H1 (cell line): Measurements from ENCODE around the gene ZNF292. TPM values are rescaled to one million over a fixed set of nuclear protein-coding genes. Genes with fewer than 3 reads are reported as not detected.

Experiments
- CTCF ChIA-PET: fragments of 300-600 bp; sonication (Branson Sonifier 250); formaldehyde crosslinking; loops from one replicate; lab custom pipeline; 2021; ENCODE audit not compliant: partially characterized antibody; lab: Charles Lee
- POLR2A ChIA-PET: fragments of 300-600 bp; sonication (Branson Sonifier 250); formaldehyde crosslinking; loops from one replicate; lab custom pipeline; 2021; ENCODE audit warnings: inconsistent platforms; ENCODE audit not compliant: partially characterized antibody; lab: Charles Lee
- DNase-seq, 2 experiments: peaks; one replicate each; pipeline versions ENCODE4 v3.0.0 to v3.0.0-alpha.2; 2010 to 2022; ENCODE audit warnings: low spot score in 2 of 2, low read depth in 1 of 2, mixed read lengths in 1 of 2
- FAIRE-seq: peaks from 2 replicates; lab custom pipeline; 2011; peaks lifted over from hg19 to GRCh38; lab: Jason Lieb, UNC
- H2AFZ ChIP-seq: 2 replicates; pipeline ENCODE4 v1.8.1; 2012; ENCODE audit warnings: low read length, inconsistent platforms
- H2AK5ac ChIP-seq: 2 replicates; pipeline ENCODE4 v1.6.1; 2013; ENCODE audit warnings: low read depth, low read length
- H2BK120ac ChIP-seq: replicated peaks from 2 replicates; pipeline ENCODE3; 2013; ENCODE audit warnings: low read depth, low read length, inconsistent platforms
- H2BK12ac ChIP-seq: 2 replicates; pipeline ENCODE4 v1.6.1; 2013; ENCODE audit warnings: low read depth, low read length
- H2BK15ac ChIP-seq: 2 replicates; pipeline ENCODE4 v1.6.1; 2013; ENCODE audit warnings: low read length
- H2BK20ac ChIP-seq: 2 replicates; pipeline ENCODE4 v1.6.1; 2013; ENCODE audit warnings: low read length
- H2BK5ac ChIP-seq: 2 replicates; pipeline ENCODE4 v1.6.1; 2013; ENCODE audit warnings: low read depth, low read length
- H3K14ac ChIP-seq: 2 replicates; pipeline ENCODE4 v1.6.1; 2013; ENCODE audit warnings: inconsistent platforms; ENCODE audit not compliant: insufficient read length
- H3K18ac ChIP-seq: 2 replicates; pipeline ENCODE4 v1.6.1; 2013; ENCODE audit warnings: low read length; ENCODE audit errors: extremely low read depth
- H3K23ac ChIP-seq: 2 replicates; pipeline ENCODE4 v1.6.1; 2013; ENCODE audit warnings: inconsistent platforms; ENCODE audit not compliant: insufficient read length
- H3K23me2 ChIP-seq: 2 replicates; pipeline ENCODE4 v1.6.1; 2013; ENCODE audit warnings: low read depth, low read length
- H3K27ac ChIP-seq: 2 replicates; pipeline ENCODE4 v1.6.1; 2011; ENCODE audit warnings: low read depth, low read length, inconsistent platforms
- H3K27me3 ChIP-seq, 4 experiments: replicated peaks in 1 of 4; 1 replicate in 1 of 4; 2 replicates in 3 of 4; pipeline versions ENCODE4 v1.6.1 to v1.8.1; 2011 to 2013; ENCODE audit warnings: low read length in 3 of 4, mild to moderate bottlenecking in 3 of 4, inconsistent platforms in 2 of 4, mixed read lengths in 2 of 4, moderate library complexity in 1 of 4; ENCODE audit not compliant: control insufficient read depth in 3 of 4, insufficient read depth in 3 of 4; ENCODE audit errors: extremely low read depth in 1 of 4
- H3K36me3 ChIP-seq, 4 experiments: 2 replicates each; pipeline versions ENCODE4 v1.6.1 to v1.8.1; 2011 to 2013; ENCODE audit warnings: mild to moderate bottlenecking in 4 of 4, low read length in 3 of 4, moderate library complexity in 2 of 4, control low read depth in 1 of 4, inconsistent platforms in 1 of 4; ENCODE audit not compliant: insufficient read depth in 4 of 4, control insufficient read depth in 2 of 4
- H3K4ac ChIP-seq: replicated peaks from 2 replicates; pipeline ENCODE3; 2013; ENCODE audit warnings: low read length, low read depth, mixed read lengths, inconsistent platforms; ENCODE audit not compliant: insufficient read length
- H3K4me1 ChIP-seq, 4 experiments: replicated peaks in 1 of 4; 1 replicate in 1 of 4; 2 replicates in 3 of 4; pipeline versions ENCODE4 v1.6.1 to v1.8.1; 2011 to 2013; ENCODE audit warnings: low read length in 3 of 4, inconsistent platforms in 2 of 4, mixed read lengths in 1 of 4; ENCODE audit not compliant: insufficient read depth in 4 of 4, control insufficient read depth in 3 of 4
- H3K4me2 ChIP-seq, 2 experiments: 2 replicates each; pipeline versions ENCODE4 v1.6.1 to v1.8.1; 2011 to 2013; ENCODE audit warnings: low read depth in 2 of 2, low read length in 2 of 2, control low read depth in 1 of 2, inconsistent platforms in 1 of 2, mild to moderate bottlenecking in 1 of 2; ENCODE audit not compliant: insufficient read depth in 1 of 2
- H3K4me3 ChIP-seq, 4 experiments: fragments of 200-600, 300-600 bp in 1 of 4; sonication (generic), shearing (Covaris generic), sonication (Bioruptor Twin) in 1 of 4; 2 replicates each; pipeline versions ENCODE4 v1.5.1 to v1.8.1; 2011 to 2016; ENCODE audit warnings: low read length in 4 of 4, low read depth in 3 of 4, control low read depth in 2 of 4, inconsistent platforms in 2 of 4, mild to moderate bottlenecking in 2 of 4, mixed read lengths in 1 of 4, moderate library complexity in 1 of 4; ENCODE audit not compliant: insufficient read depth in 2 of 4; ENCODE audit errors: extremely low read depth in 1 of 4
- H3K56ac ChIP-seq: replicated peaks from 2 replicates; pipeline ENCODE3; 2013; ENCODE audit warnings: low read depth, mild to moderate bottlenecking, mixed read lengths, low read length, inconsistent platforms; ENCODE audit not compliant: insufficient read length
- H3K79me1 ChIP-seq: 2 replicates; pipeline ENCODE4 v1.6.1; 2013; ENCODE audit warnings: low read depth, low read length, control low read depth
- H3K79me2 ChIP-seq, 2 experiments: 2 replicates each; pipeline versions ENCODE4 v1.6.1 to v1.8.1; 2012 to 2013; ENCODE audit warnings: low read length in 2 of 2, mild to moderate bottlenecking in 2 of 2, inconsistent platforms in 1 of 2; ENCODE audit not compliant: insufficient read depth in 2 of 2, control insufficient read depth in 1 of 2
- H3K9ac ChIP-seq, 4 experiments: replicated peaks in 1 of 4; 1 replicate in 1 of 4; 2 replicates in 3 of 4; pipeline versions ENCODE4 v1.6.1 to v1.8.1; 2011 to 2013; ENCODE audit warnings: low read depth in 3 of 4, low read length in 3 of 4, control low read depth in 2 of 4, mild to moderate bottlenecking in 2 of 4, moderate library complexity in 2 of 4, inconsistent platforms in 1 of 4; ENCODE audit errors: extremely low read depth in 1 of 4
- H3K9me3 ChIP-seq, 2 experiments: 2 replicates each; pipeline versions ENCODE4 v1.6.1 to v1.8.1; 2012 to 2013; ENCODE audit warnings: mild to moderate bottlenecking in 2 of 2, moderate library complexity in 2 of 2, control low read depth in 1 of 2, inconsistent platforms in 1 of 2, low read depth in 1 of 2, low read length in 1 of 2, mixed read lengths in 1 of 2; ENCODE audit not compliant: insufficient read depth in 2 of 2
- H4K20me1 ChIP-seq, 2 experiments: replicated peaks in 1 of 2; 2 replicates each; pipeline versions ENCODE3 to v1.8.1; 2011 to 2013; ENCODE audit warnings: inconsistent platforms in 2 of 2, low read length in 2 of 2, mild to moderate bottlenecking in 1 of 2; ENCODE audit not compliant: insufficient read depth in 2 of 2, control insufficient read depth in 1 of 2
- H4K5ac ChIP-seq: 2 replicates; pipeline ENCODE4 v1.6.1; 2013; ENCODE audit warnings: low read length, low read depth, mixed read lengths, inconsistent platforms; ENCODE audit not compliant: insufficient read length
- H4K8ac ChIP-seq: 2 replicates; pipeline ENCODE4 v1.8.0; 2013; ENCODE audit warnings: mild to moderate bottlenecking, moderate library complexity, low read length, inconsistent platforms; ENCODE audit not compliant: insufficient read depth; ENCODE audit errors: extremely low read depth
- H4K91ac ChIP-seq: replicated peaks from 2 replicates; pipeline ENCODE3; 2013; ENCODE audit warnings: low read length, mixed read lengths, inconsistent platforms; ENCODE audit not compliant: insufficient read length
- BCL11A ChIP-seq, 2 experiments: IDR thresholded peaks; one replicate each; pipeline ENCODE4 v1.6.1; 2011; ENCODE audit warnings: low read depth in 2 of 2, low read length in 2 of 2, mild to moderate bottlenecking in 2 of 2
- KDM5A ChIP-seq: fragments of 200-600 bp; IDR thresholded peaks from 2 replicates; pipeline ENCODE4 v1.7.1; 2012; ENCODE audit warnings: mild to moderate bottlenecking, low read length, inconsistent platforms, mixed read lengths
- SRF ChIP-seq: IDR thresholded peaks from 2 replicates; pipeline ENCODE4 v1.6.1; 2011; ENCODE audit warnings: mild to moderate bottlenecking, low read depth, low read length, moderate library complexity
- WGBS, 2 experiments: shearing (Covaris generic) in 1 of 2; methylation state at CpG; one replicate each; pipeline versions ENCODE4 v1.1.6 to v1.1.7; 2013 to 2015; ENCODE audit warnings: low lambda C conversion rate in 2 of 2, mixed read lengths in 2 of 2, inconsistent platforms in 1 of 2, low coverage in 1 of 2, missing lambda C conversion rate in 1 of 2; ENCODE audit not compliant: insufficient replicate concordance in 2 of 2, insufficient coverage in 1 of 2, insufficient read length in 1 of 2; ENCODE audit errors: extremely low coverage in 1 of 2, missing lambda C conversion rate in 1 of 2; 5-methylcytosine and 5-hydroxymethylcytosine counted together
- polyA plus RNA-seq, 7 experiments: library from polyadenylated mRNA; depleted of rRNA in 3 of 7; stranded (reverse) in 5 of 7; unstranded in 2 of 7; fragments of >200 nt in 5 of 7; fragments of 200-250 nt in 2 of 7; gene quantifications; 1 replicate in 5 of 7; 2 replicates in 1 of 7; 4 replicates in 1 of 7; pipeline versions ENCODE4 v1.2.1 to v1.2.3, GENCODE V29; 2011 to 2013; ENCODE audit warnings: missing spikeins in 2 of 7, mixed read lengths in 2 of 7
- total RNA-seq: library from RNA; stranded (reverse); fragmentation: NEBNext Ultra II Directional; extraction: Animal tissue kit (Norgen Biotek cat#: 25700); gene quantifications from 2 replicates; pipeline ENCODE4 v1.2.1, GENCODE V29; 2021
- TF ChIP-seq, protein P1 (sequence below): IDR thresholded peaks from 2 replicates; pipeline ENCODE4 v1.6.1; 2011; ENCODE audit warnings: low read length, improper control_type of control experiment

The ZNF292 gene
- total and polyA plus RNA-seq, 2 of the 8 experiments (the other 6 are each of a cell fraction or from before 2014, with no cell fraction given), result 6.8 to 44.2 TPM

- no peak overlapping the region for H4K91ac ChIP-seq
- H3K36me3 ChIP-seq, result peaks cover 14 to 73% (median 49%) of the 10 kb centered on the region in 4 experiments
- 88% methylated on average over 7 of the region's 7 CpGs; no CpG with 5 or more reads in 1 of the 2 experiments for WGBS, 2 experiments
Measured at GRCh38 chr6:87257975-87258374, 102.6 kb downstream of the ZNF292 start.

More at GRCh38 chr6:87257975-87258374, 102.6 kb downstream of the ZNF292 start:
- no peak overlapping the region for H2BK120ac ChIP-seq
- ChIA-PET CTCF (no interaction called here), POLR2A (interaction anchor here (1.0 kb wide), 1 partner anchor 11 kb away, joined by 4 read pairs; no protein-coding TSS in a partner anchor)
- no peak overlapping the region for H3K56ac ChIP-seq
- no peaks in the 10 kb centered on the region for H3K79me1 ChIP-seq
- H3K9ac ChIP-seq, result no peak overlapping the region
- no peak overlapping the region for H4K5ac ChIP-seq
- H2BK5ac ChIP-seq, result no peak overlapping the region
- H3K23me2 ChIP-seq, result no peaks in the 10 kb centered on the region
- H3K23ac ChIP-seq, result no peak overlapping the region
- no peak overlapping the region for H3K27ac ChIP-seq
- H2AFZ ChIP-seq, result no peak overlapping the region
- peaks cover 20 to 32% of the 10 kb centered on the region in 2 experiments; a peak in 3 of 4 replicates for H3K9me3 ChIP-seq
- H3K4me2 ChIP-seq, result no peak overlapping the region
- H3K14ac ChIP-seq, result no peak overlapping the region
- H4K8ac ChIP-seq, result no peak overlapping the region
- TF ChIP-seq, protein P1, sequence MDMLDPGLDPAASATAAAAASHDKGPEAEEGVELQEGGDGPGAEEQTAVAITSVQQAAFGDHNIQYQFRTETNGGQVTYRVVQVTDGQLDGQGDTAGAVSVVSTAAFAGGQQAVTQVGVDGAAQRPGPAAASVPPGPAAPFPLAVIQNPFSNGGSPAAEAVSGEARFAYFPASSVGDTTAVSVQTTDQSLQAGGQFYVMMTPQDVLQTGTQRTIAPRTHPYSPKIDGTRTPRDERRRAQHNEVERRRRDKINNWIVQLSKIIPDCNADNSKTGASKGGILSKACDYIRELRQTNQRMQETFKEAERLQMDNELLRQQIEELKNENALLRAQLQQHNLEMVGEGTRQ, result no peak
- no peak for TF ChIP-seq SRF
- no peak for TF ChIP-seq KDM5A
- no peak for TF ChIP-seq BCL11A (IDR thresholded peaks at IDR 0.05; ENCODE audit: low read depth in 2 of 2, low read length in 2 of 2)
- H2BK15ac ChIP-seq, result no peak overlapping the region
- no peak overlapping the region for H3K4ac ChIP-seq
- no peak overlapping the region for H2BK12ac ChIP-seq
- no peak overlapping the region for H2AK5ac ChIP-seq
- H2BK20ac ChIP-seq, result no peak overlapping the region
- peaks cover 0 to 2% of the 10 kb centered on the region in 2 experiments for H4K20me1 ChIP-seq
- no peak for FAIRE-seq
- no peak overlapping the region for H3K18ac ChIP-seq
- DNase-seq, result no peak
- H3K27me3 ChIP-seq, result no peaks in the 10 kb centered on the region
- peaks cover 0 to 2% of the 10 kb centered on the region in 2 experiments; a peak in 1 of 4 replicates for H3K79me2 ChIP-seq
- no peaks in the 10 kb centered on the region for H3K4me1 ChIP-seq
- H3K4me3 ChIP-seq, result no peak overlapping the region
